HepG2 (cell line): ENCODE data around the gene SSTR5. TPM values are rescaled to one million over a fixed set of nuclear protein-coding genes. Genes with fewer than 3 reads are reported as not detected.

Source experiments
- ARNT ChIP-seq: fragments of 450-650 bp; IDR thresholded peaks from 2 replicates; pipeline ENCODE4 v1.6.1; 2017
- EED ChIP-seq: sonication (generic); formaldehyde crosslinking; IDR thresholded peaks from 2 replicates; pipeline ENCODE4 v1.5.0; 2020; ENCODE audit warnings: mild to moderate bottlenecking, missing genetic modification reagents
- FOXC1 ChIP-seq: sonication (generic); formaldehyde crosslinking; IDR thresholded peaks from 2 replicates; pipeline ENCODE4 v1.8.0; 2022; ENCODE audit warnings: mild to moderate bottlenecking, missing genetic modification reagents, borderline replicate concordance
- FOXJ3 ChIP-seq: sonication (generic); formaldehyde crosslinking; IDR thresholded peaks from 2 replicates; pipeline ENCODE4 v1.4.0; 2020; ENCODE audit warnings: missing genetic modification reagents, mild to moderate bottlenecking, borderline replicate concordance
- HNRNPL ChIP-seq: fragments of 200-400 bp; formaldehyde crosslinking; IDR thresholded peaks from 2 replicates; pipeline ENCODE4 v1.6.1; 2017; ENCODE audit warnings: mild to moderate bottlenecking, low read depth, low read length
- HOXA5 ChIP-seq: sonication (generic); formaldehyde crosslinking; IDR thresholded peaks from 2 replicates; pipeline ENCODE4 v1.4.0; 2020; ENCODE audit warnings: missing genetic modification reagents
- MEF2D ChIP-seq: sonication (generic); formaldehyde crosslinking; IDR thresholded peaks from 2 replicates; pipeline ENCODE4 v1.5.1; 2020; ENCODE audit warnings: mild to moderate bottlenecking, missing genetic modification reagents
- SIX1 ChIP-seq: sonication (generic); formaldehyde crosslinking; IDR thresholded peaks from 2 replicates; pipeline ENCODE4 v1.4.0; 2020; ENCODE audit warnings: missing genetic modification reagents, borderline replicate concordance
- SSRP1 ChIP-seq: IDR thresholded peaks from 2 replicates; pipeline ENCODE4 v1.6.1; 2016; ENCODE audit warnings: control low read depth
- ZNF326 ChIP-seq: sonication (generic); formaldehyde crosslinking; IDR thresholded peaks from 2 replicates; pipeline ENCODE4 v1.4.0; 2020; ENCODE audit warnings: missing genetic modification reagents, borderline replicate concordance
- ZNF557 ChIP-seq: sonication (generic); formaldehyde crosslinking; IDR thresholded peaks from 2 replicates; pipeline ENCODE4 v1.4.0; 2020; ENCODE audit warnings: missing genetic modification reagents
- ZNF616 ChIP-seq: sonication (generic); formaldehyde crosslinking; IDR thresholded peaks from 2 replicates; pipeline ENCODE4 v1.5.0; 2020; ENCODE audit warnings: low read depth, mild to moderate bottlenecking, missing genetic modification reagents
- ZNF703 ChIP-seq: sonication (generic); formaldehyde crosslinking; IDR thresholded peaks from 2 replicates; pipeline ENCODE4 v1.5.1; 2020; ENCODE audit warnings: missing genetic modification reagents, mild to moderate bottlenecking, moderate library complexity, borderline replicate concordance
- ZNF768 ChIP-seq: sonication (generic); formaldehyde crosslinking; IDR thresholded peaks from 2 replicates; pipeline ENCODE4 v1.4.0; 2020; ENCODE audit warnings: missing genetic modification reagents
- polyA plus RNA-seq, 8 experiments: library from polyadenylated mRNA; depleted of rRNA in 3 of 8; stranded (reverse) in 7 of 8; unstranded in 1 of 8; fragments of >200 nt; fragmentation: Illumina TruSeq in 4 of 8; extraction: Trizol in 4 of 8; gene quantifications; 2 replicates each; pipeline versions ENCODE4 v1.2.1 to v1.2.3, GENCODE V29; 2011 to 2016; ENCODE audit warnings: low read depth in 4 of 8, missing spikeins in 1 of 8, mixed read lengths in 1 of 8; ENCODE audit not compliant: insufficient read depth in 1 of 8
- total RNA-seq, 5 experiments: library from RNA; depleted of rRNA; stranded (reverse); fragments of >200 nt; fragmentation: Illumina TruSeq; extraction: Trizol; gene quantifications; 2 replicates each; pipeline ENCODE4 v1.2.3, GENCODE V29; 2016; ENCODE audit warnings: low read depth in 1 of 5
- TF ChIP-seq, protein P1 (sequence below): sonication (generic); formaldehyde crosslinking; IDR thresholded peaks from 2 replicates; pipeline ENCODE4 v1.4.0; 2020; ENCODE audit warnings: low read depth, missing genetic modification reagents
- TF ChIP-seq, protein P2 (sequence below): sonication (generic); formaldehyde crosslinking; conservative IDR thresholded peaks from 2 replicates; pipeline ENCODE4 v1.8.0; 2022; ENCODE audit warnings: missing genetic modification reagents
- TF ChIP-seq, protein P3 (sequence below): IDR thresholded peaks from 2 replicates; pipeline ENCODE4 v1.6.1; 2016; ENCODE audit warnings: mild to moderate bottlenecking
- TF ChIP-seq, protein P4 (sequence below): sonication (generic); formaldehyde crosslinking; IDR thresholded peaks from 2 replicates; pipeline ENCODE4 v1.4.0; 2020; ENCODE audit warnings: mild to moderate bottlenecking, missing genetic modification reagents
- TF ChIP-seq, protein P5 (sequence below): sonication (generic); formaldehyde crosslinking; IDR thresholded peaks from 2 replicates; pipeline ENCODE4 v1.4.0; 2020; ENCODE audit warnings: missing genetic modification reagents
- TF ChIP-seq, protein P6 (sequence below): IDR thresholded peaks from 2 replicates; pipeline ENCODE4 v1.6.1; 2012; ENCODE audit warnings: inconsistent platforms
- TF ChIP-seq, protein P7 (sequence below): sonication (generic); formaldehyde crosslinking; conservative IDR thresholded peaks from 2 replicates; pipeline ENCODE4 v1.8.0; 2022; ENCODE audit warnings: mild to moderate bottlenecking, moderate library complexity, missing genetic modification reagents

The SSTR5 gene
- total and polyA plus RNA-seq, 2 of the 13 experiments (the other 11 are each of a cell fraction or from before 2014, with no cell fraction given), result 0.20 to 0.49 TPM

DNA sequence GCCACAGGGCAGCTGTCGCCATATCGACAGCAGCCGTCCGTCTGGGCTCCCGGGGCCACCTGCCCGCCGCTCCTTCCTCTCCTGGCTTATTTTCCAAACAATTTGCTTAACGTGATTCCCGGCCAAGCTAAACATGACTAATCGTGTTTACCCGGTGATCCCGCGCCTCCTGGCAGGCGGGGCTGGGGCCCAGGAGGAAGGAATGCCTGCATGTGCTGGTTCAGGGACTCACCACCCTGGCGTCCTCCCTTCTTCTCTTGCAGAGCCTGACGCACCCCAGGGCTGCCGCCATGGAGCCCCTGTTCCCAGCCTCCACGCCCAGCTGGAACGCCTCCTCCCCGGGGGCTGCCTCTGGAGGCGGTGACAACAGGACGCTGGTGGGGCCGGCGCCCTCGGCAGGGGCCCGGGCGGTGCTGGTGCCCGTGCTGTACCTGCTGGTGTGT, 6.1 kb downstream of the SSTR5 start (continued):
- peak; percentile 67; the same call in 1 of the 2 replicates for TF ChIP-seq ZNF703 (CRISPR knock-in tag)
- TF ChIP-seq ARNT, result no peak
- 0 out of 2 replicates have a peak, but pooled peaks have one; percentile 24 for TF ChIP-seq FOXC1 (CRISPR knock-in tag)
- TF ChIP-seq, protein P1, sequence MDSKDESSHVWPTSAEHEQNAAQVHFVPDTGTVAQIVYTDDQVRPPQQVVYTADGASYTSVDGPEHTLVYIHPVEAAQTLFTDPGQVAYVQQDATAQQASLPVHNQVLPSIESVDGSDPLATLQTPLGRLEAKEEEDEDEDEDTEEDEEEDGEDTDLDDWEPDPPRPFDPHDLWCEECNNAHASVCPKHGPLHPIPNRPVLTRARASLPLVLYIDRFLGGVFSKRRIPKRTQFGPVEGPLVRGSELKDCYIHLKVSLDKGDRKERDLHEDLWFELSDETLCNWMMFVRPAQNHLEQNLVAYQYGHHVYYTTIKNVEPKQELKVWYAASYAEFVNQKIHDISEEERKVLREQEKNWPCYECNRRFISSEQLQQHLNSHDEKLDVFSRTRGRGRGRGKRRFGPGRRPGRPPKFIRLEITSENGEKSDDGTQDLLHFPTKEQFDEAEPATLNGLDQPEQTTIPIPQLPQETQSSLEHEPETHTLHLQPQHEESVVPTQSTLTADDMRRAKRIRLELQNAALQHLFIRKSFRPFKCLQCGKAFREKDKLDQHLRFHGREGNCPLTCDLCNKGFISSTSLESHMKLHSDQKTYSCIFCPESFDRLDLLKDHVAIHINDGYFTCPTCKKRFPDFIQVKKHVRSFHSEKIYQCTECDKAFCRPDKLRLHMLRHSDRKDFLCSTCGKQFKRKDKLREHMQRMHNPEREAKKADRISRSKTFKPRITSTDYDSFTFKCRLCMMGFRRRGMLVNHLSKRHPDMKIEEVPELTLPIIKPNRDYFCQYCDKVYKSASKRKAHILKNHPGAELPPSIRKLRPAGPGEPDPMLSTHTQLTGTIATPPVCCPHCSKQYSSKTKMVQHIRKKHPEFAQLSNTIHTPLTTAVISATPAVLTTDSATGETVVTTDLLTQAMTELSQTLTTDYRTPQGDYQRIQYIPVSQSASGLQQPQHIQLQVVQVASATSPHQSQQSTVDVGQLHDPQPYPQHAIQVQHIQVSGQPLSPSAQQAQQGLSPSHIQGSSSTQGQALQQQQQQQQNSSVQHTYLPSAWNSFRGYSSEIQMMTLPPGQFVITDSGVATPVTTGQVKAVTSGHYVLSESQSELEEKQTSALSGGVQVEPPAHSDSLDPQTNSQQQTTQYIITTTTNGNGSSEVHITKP, result peak; percentile 80
- TF ChIP-seq ZNF616 (CRISPR knock-in tag), result peak; percentile 35; the same call in 1 of the 2 replicates
- TF ChIP-seq SIX1 (CRISPR knock-in tag), result 0 out of 2 replicates have a peak, but pooled peaks have one; percentile 35
- TF ChIP-seq ZNF557 (CRISPR knock-in tag), result 0 out of 2 replicates have a peak, but pooled peaks have one; percentile 51
- TF ChIP-seq, protein P2, sequence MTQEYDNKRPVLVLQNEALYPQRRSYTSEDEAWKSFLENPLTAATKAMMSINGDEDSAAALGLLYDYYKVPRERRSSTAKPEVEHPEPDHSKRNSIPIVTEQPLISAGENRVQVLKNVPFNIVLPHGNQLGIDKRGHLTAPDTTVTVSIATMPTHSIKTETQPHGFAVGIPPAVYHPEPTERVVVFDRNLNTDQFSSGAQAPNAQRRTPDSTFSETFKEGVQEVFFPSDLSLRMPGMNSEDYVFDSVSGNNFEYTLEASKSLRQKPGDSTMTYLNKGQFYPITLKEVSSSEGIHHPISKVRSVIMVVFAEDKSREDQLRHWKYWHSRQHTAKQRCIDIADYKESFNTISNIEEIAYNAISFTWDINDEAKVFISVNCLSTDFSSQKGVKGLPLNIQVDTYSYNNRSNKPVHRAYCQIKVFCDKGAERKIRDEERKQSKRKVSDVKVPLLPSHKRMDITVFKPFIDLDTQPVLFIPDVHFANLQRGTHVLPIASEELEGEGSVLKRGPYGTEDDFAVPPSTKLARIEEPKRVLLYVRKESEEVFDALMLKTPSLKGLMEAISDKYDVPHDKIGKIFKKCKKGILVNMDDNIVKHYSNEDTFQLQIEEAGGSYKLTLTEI (CRISPR knock-in tag), result no peak
- peak; percentile 87 for TF ChIP-seq MEF2D
- TF ChIP-seq, protein P3, sequence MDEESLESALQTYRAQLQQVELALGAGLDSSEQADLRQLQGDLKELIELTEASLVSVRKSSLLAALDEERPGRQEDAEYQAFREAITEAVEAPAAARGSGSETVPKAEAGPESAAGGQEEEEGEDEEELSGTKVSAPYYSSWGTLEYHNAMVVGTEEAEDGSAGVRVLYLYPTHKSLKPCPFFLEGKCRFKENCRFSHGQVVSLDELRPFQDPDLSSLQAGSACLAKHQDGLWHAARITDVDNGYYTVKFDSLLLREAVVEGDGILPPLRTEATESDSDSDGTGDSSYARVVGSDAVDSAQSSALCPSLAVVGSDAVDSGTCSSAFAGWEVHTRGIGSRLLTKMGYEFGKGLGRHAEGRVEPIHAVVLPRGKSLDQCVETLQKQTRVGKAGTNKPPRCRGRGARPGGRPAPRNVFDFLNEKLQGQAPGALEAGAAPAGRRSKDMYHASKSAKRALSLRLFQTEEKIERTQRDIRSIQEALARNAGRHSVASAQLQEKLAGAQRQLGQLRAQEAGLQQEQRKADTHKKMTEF, result peak; percentile 95
- TF ChIP-seq EED (CRISPR knock-in tag), result peak; percentile 23; the same call in 1 of the 2 replicates
- TF ChIP-seq, protein P4, sequence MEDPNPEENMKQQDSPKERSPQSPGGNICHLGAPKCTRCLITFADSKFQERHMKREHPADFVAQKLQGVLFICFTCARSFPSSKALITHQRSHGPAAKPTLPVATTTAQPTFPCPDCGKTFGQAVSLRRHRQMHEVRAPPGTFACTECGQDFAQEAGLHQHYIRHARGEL (CRISPR knock-in tag), result no peak
- TF ChIP-seq, protein P5, sequence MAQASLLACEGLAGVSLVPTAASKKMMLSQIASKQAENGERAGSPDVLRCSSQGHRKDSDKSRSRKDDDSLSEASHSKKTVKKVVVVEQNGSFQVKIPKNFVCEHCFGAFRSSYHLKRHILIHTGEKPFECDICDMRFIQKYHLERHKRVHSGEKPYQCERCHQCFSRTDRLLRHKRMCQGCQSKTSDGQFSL, result 0 out of 2 replicates have a peak, but pooled peaks have one; percentile 19
- TF ChIP-seq, protein P6, sequence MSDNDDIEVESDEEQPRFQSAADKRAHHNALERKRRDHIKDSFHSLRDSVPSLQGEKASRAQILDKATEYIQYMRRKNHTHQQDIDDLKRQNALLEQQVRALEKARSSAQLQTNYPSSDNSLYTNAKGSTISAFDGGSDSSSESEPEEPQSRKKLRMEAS, result peak; percentile 94
- peak; percentile 72 for TF ChIP-seq HNRNPL
- TF ChIP-seq SSRP1 (CRISPR knock-in tag), result no peak
- TF ChIP-seq ZNF326 (CRISPR knock-in tag), result no peak
- TF ChIP-seq FOXJ3, result peak; percentile 62; the same call in 1 of the 2 replicates
- TF ChIP-seq, protein P7, sequence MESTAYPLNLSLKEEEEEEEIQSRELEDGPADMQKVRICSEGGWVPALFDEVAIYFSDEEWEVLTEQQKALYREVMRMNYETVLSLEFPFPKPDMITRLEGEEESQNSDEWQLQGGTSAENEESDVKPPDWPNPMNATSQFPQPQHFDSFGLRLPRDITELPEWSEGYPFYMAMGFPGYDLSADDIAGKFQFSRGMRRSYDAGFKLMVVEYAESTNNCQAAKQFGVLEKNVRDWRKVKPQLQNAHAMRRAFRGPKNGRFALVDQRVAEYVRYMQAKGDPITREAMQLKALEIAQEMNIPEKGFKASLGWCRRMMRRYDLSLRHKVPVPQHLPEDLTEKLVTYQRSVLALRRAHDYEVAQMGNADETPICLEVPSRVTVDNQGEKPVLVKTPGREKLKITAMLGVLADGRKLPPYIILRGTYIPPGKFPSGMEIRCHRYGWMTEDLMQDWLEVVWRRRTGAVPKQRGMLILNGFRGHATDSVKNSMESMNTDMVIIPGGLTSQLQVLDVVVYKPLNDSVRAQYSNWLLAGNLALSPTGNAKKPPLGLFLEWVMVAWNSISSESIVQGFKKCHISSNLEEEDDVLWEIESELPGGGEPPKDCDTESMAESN (CRISPR knock-in tag), result peak; percentile 90
- no peak for TF ChIP-seq ZNF768
- peak; percentile 90 for TF ChIP-seq HOXA5 (CRISPR knock-in tag)
